Endothelial cell of umbilical vein (primary cell): ENCODE results near the gene DGKB. TPM values are rescaled to one million over a fixed set of nuclear protein-coding genes. Genes with fewer than 3 reads are reported as not detected.

Source experiments
- BruUV-seq: library from RNA; stranded (reverse); fragments of 400-500 nt; replicated peaks from 2 replicates; lab custom pipeline; 2021; lab: Mats Ljungman, UMichigan
- CTCF ChIA-PET: fragments of 300-600, 350-600 bp; sonication (Branson Sonifier 250); formaldehyde crosslinking; loops from one replicate; lab custom pipeline; 2021; ENCODE audit warnings: antibody characterized with exemption, inconsistent platforms; lab: Charles Lee
- POLR2A ChIA-PET: fragments of 300-600, 350-600 bp; sonication (Branson Sonifier 250); formaldehyde crosslinking; loops from one replicate; lab custom pipeline; 2021; ENCODE audit warnings: antibody characterized with exemption, inconsistent platforms; lab: Charles Lee
- DNase-seq: peaks from one replicate; pipeline ENCODE4 v3.0.0-alpha.2; 2011; ENCODE audit warnings: low read depth, low spot score
- FAIRE-seq: peaks from 2 replicates; lab custom pipeline; 2011; peaks lifted over from hg19 to GRCh38; lab: Jason Lieb, UNC
- H2AFZ ChIP-seq: 2 replicates; pipeline ENCODE4 v1.6.0; 2012; ENCODE audit warnings: low read depth, low read length, control low read depth, inconsistent platforms
- H3K27ac ChIP-seq: 2 replicates; pipeline ENCODE4 v1.5.1; 2011; ENCODE audit warnings: low read depth, mild to moderate bottlenecking, control low read depth, low read length, moderate library complexity; ENCODE audit not compliant: insufficient read depth
- H3K27me3 ChIP-seq, 2 experiments: 2 replicates each; pipeline versions ENCODE4 v1.6.0 to v1.6.1; 2011; ENCODE audit warnings: low read length in 2 of 2, mixed read lengths in 1 of 2; ENCODE audit not compliant: control insufficient read depth in 2 of 2, insufficient read depth in 2 of 2
- H3K36me3 ChIP-seq, 2 experiments: 2 replicates in 1 of 2; 3 replicates in 1 of 2; pipeline ENCODE4 v1.5.1; 2011; ENCODE audit warnings: low read length in 2 of 2, mild to moderate bottlenecking in 1 of 2, moderate library complexity in 1 of 2; ENCODE audit not compliant: control insufficient read depth in 2 of 2, insufficient read depth in 2 of 2; ENCODE audit errors: extremely low read depth in 1 of 2
- H3K4me1 ChIP-seq: 3 replicates; pipeline ENCODE4 v1.5.1; 2011; ENCODE audit warnings: mild to moderate bottlenecking, low read length; ENCODE audit not compliant: control insufficient read depth, insufficient read depth; ENCODE audit errors: extremely low read depth
- H3K4me2 ChIP-seq: 2 replicates; pipeline ENCODE4 v1.6.1; 2011; ENCODE audit warnings: low read length, control low read depth, mixed read lengths; ENCODE audit not compliant: insufficient read depth
- H3K4me3 ChIP-seq, 3 experiments: fragments of 200-600 bp in 1 of 3; sonication (generic), shearing (Covaris generic) in 1 of 3; replicated peaks in 1 of 3; 2 replicates each; pipeline ENCODE4 v1.5.1; 2011 to 2016; ENCODE audit warnings: control low read depth in 3 of 3, low read length in 3 of 3, mild to moderate bottlenecking in 2 of 3, inconsistent platforms in 1 of 3, low read depth in 1 of 3, moderate library complexity in 1 of 3; ENCODE audit not compliant: insufficient read depth in 1 of 3
- H3K79me2 ChIP-seq: 2 replicates; pipeline ENCODE4 v1.6.0; 2012; ENCODE audit warnings: low read length, inconsistent platforms; ENCODE audit not compliant: control insufficient read depth, insufficient read depth
- H3K9ac ChIP-seq: replicated peaks from 2 replicates; pipeline ENCODE3; 2011; ENCODE audit warnings: low read length, control low read depth; ENCODE audit not compliant: insufficient read depth; ENCODE audit errors: extremely low read depth
- H3K9me1 ChIP-seq: replicated peaks from 3 replicates; pipeline ENCODE4 v1.6.0; 2011; ENCODE audit warnings: mild to moderate bottlenecking, low read length; ENCODE audit not compliant: control insufficient read depth, insufficient read depth; ENCODE audit errors: extremely low read depth
- H3K9me3 ChIP-seq: replicated peaks from 2 replicates; pipeline ENCODE4 v1.5.1; 2012; ENCODE audit warnings: low read length, inconsistent platforms; ENCODE audit not compliant: control insufficient read depth, insufficient read depth
- H4K20me1 ChIP-seq: replicated peaks from 2 replicates; pipeline ENCODE3; 2011; ENCODE audit warnings: mild to moderate bottlenecking, low read length; ENCODE audit not compliant: control insufficient read depth, insufficient read depth; ENCODE audit errors: extremely low read depth
- EZH2 ChIP-seq: IDR thresholded peaks from 2 replicates; pipeline ENCODE4 v1.6.1; 2012; ENCODE audit warnings: borderline replicate concordance, low read depth, mild to moderate bottlenecking, moderate library complexity, low read length, inconsistent platforms; ENCODE audit not compliant: severe bottlenecking
- FOS ChIP-seq: IDR thresholded peaks from 2 replicates; pipeline ENCODE4 v1.6.1; 2011; ENCODE audit warnings: mild to moderate bottlenecking, low read length, moderate library complexity, borderline replicate concordance; ENCODE audit not compliant: insufficient read depth
- GATA2 ChIP-seq: IDR thresholded peaks from 2 replicates; pipeline ENCODE4 v1.7.0; 2011; ENCODE audit warnings: low read depth, mild to moderate bottlenecking, moderate library complexity, mixed read lengths, low read length; ENCODE audit not compliant: insufficient read length, insufficient read depth
- JUN ChIP-seq: IDR thresholded peaks from 2 replicates; pipeline ENCODE4 v1.6.1; 2011; ENCODE audit warnings: borderline replicate concordance, low read depth; ENCODE audit not compliant: insufficient read length, insufficient read depth
- MYC ChIP-seq: IDR thresholded peaks from one replicate; pipeline ENCODE4 v1.6.1; 2011; ENCODE audit warnings: mild to moderate bottlenecking, low read depth, low read length
- POLR2A ChIP-seq: IDR thresholded peaks from 2 replicates; pipeline ENCODE4 v1.6.1; 2012; ENCODE audit warnings: low read depth, mild to moderate bottlenecking, control low read depth, low read length
- POLR2AphosphoS5 ChIP-seq: IDR thresholded peaks from 2 replicates; pipeline ENCODE4 v1.6.1; 2012; ENCODE audit warnings: low read depth, mild to moderate bottlenecking, control low read depth, low read length, moderate library complexity; ENCODE audit not compliant: insufficient read depth
- dilution Hi-C: fragments of 300-500 bp; cut with MboI; formaldehyde crosslinking; loops from one replicate; pipeline ENCODE4 v1.15.0; 2019; ENCODE audit warnings: low sequenced_read_pairs; ENCODE audit not compliant: extremely low pct_ligation_motif_present
- intact Hi-C: fragments of 100-400 bp; cut with micrococcal nuclease; formaldehyde crosslinking; loops from one replicate; pipeline ENCODE4 v1.10.0; 2022
- polyA plus RNA-seq, 4 experiments: library from polyadenylated mRNA; depleted of rRNA in 3 of 4; stranded (reverse) in 3 of 4; unstranded in 1 of 4; fragments of >200 nt; gene quantifications; 2 replicates each; pipeline versions ENCODE4 v1.2.1 to v1.2.3, GENCODE V29; 2011 to 2012; ENCODE audit warnings: missing spikeins in 1 of 4
- total RNA-seq: library from RNA; stranded (reverse); gene quantifications from 2 replicates; pipeline ENCODE4 v1.2.3, GENCODE V29; 2021
- TF ChIP-seq, protein P1 (sequence below): IDR thresholded peaks from 2 replicates; pipeline ENCODE4 v1.6.1; 2011; ENCODE audit not compliant: insufficient read depth, insufficient read length
- TF ChIP-seq, protein P2 (sequence below), 2 donors: IDR thresholded peaks; 1 replicate in 1 of 2; 2 replicates in 1 of 2; pipeline ENCODE4 v1.5.1; 2011; ENCODE audit warnings: low read length in 2 of 2, mild to moderate bottlenecking in 2 of 2, moderate library complexity in 2 of 2, control low read depth in 1 of 2, inconsistent platforms in 1 of 2, low read depth in 1 of 2; ENCODE audit not compliant: insufficient read depth in 1 of 2; ENCODE audit errors: extremely low read depth in 1 of 2

Gene DGKB
- total and polyA plus RNA-seq, 2 donors (not counting 3 experiments of a cell fraction or from before 2014, with no cell fraction given), result not detected

DNA sequence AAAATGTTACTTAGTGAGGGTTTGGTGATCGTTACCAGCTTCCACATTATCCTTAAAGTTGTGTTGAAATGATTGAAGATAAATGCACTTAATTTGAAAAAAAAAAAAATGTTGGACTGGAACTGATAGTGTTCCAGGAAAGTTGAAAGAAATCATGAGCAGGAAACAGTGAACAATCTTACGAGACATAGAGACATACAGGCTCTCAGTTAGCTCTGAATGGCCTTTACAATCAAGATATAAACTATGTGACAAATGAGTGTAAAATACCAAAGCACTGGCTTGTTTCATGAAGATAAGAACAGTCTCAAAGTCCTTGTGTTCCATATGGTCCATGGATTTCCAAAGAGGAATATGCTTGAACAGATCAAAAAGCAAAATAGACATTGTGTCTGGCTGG lies 483.0 kb downstream of the DGKB start:
- Histone ChIP-seq H3K9me1 (no peaks in the 10 kb centered on the region), H3K9ac (no peak overlapping the region), H2AFZ (peak overlapping the region; percentile 16), H3K4me3 (no peak overlapping the region), H3K27me3 (no peaks in the 10 kb centered on the region), H3K79me2 (no peaks in the 10 kb centered on the region), H3K4me1 (no peaks in the 10 kb centered on the region), H3K36me3 (no peaks in the 10 kb centered on the region), H3K9me3 (no peaks in the 10 kb centered on the region), H3K4me2 (no peak overlapping the region), H4K20me1 (no peaks in the 10 kb centered on the region), H3K27ac (no peak overlapping the region)
- dilution Hi-C loops, result no loop called here
- intact Hi-C loops, result no loop called here
- BruUV-seq, result no TSS peak
- TF ChIP-seq FOS (no peak), MYC (no peak), JUN (no peak), POLR2AphosphoS5 (no peak), GATA2 (no peak), EZH2 (no peak), POLR2A (no peak)
- TF ChIP-seq, protein P1, sequence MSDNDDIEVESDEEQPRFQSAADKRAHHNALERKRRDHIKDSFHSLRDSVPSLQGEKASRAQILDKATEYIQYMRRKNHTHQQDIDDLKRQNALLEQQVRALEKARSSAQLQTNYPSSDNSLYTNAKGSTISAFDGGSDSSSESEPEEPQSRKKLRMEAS, result no peak
- TF ChIP-seq, protein P2, sequence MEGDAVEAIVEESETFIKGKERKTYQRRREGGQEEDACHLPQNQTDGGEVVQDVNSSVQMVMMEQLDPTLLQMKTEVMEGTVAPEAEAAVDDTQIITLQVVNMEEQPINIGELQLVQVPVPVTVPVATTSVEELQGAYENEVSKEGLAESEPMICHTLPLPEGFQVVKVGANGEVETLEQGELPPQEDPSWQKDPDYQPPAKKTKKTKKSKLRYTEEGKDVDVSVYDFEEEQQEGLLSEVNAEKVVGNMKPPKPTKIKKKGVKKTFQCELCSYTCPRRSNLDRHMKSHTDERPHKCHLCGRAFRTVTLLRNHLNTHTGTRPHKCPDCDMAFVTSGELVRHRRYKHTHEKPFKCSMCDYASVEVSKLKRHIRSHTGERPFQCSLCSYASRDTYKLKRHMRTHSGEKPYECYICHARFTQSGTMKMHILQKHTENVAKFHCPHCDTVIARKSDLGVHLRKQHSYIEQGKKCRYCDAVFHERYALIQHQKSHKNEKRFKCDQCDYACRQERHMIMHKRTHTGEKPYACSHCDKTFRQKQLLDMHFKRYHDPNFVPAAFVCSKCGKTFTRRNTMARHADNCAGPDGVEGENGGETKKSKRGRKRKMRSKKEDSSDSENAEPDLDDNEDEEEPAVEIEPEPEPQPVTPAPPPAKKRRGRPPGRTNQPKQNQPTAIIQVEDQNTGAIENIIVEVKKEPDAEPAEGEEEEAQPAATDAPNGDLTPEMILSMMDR (IDR thresholded peaks at IDR 0.05; ENCODE audit: extremely low read depth in 1 of 2, insufficient read depth in 1 of 2, low read depth in 1 of 2, low read length in 2 of 2), result no peak
- ChIA-PET POLR2A (no interaction called here), CTCF (no interaction called here)
- FAIRE-seq, result no peak
- no peak for DNase-seq
